ENCODE measurements around the gene S100A5. TPM values are rescaled to one million over a fixed set of nuclear protein-coding genes. Genes with fewer than 3 reads are reported as not detected.

The S100A5 gene
- polyA plus RNA-seq, 2 of the 4 experiments (the other 2 are of a cell fraction) = 0.45 to 0.68 TPM

- TF ChIP-seq MAX (IDR thresholded peaks at IDR 0.05) = peak; percentile 76
- no peak for TF ChIP-seq BCL3 (IDR thresholded peaks at IDR 0.05)
Measured at GRCh38 chr1:153509729-153510354, 30.9 kb downstream of the S100A5 start (continued).

- 77% methylated on average over 3 of the region's 3 CpGs for WGBS (ENCODE audit: missing lambda C conversion rate)
- ATAC-seq = no peak
- DNase-seq (ENCODE audit: low read depth in 1 of 2, low spot score in 1 of 2) = no peak
- no peak overlapping the region for H3K4me3 ChIP-seq
- H3K4me1 ChIP-seq = peaks cover 40% of the 10 kb centered on the region
- CTCF ChIA-PET = interaction anchor here (0.7 to 13.0 kb wide), 21 partner anchors 9 to 435 kb away, joined by 3 to 273 read pairs (median 6); partner anchors contain the start of genes S100A2, S100A6 and S100A9
- FAIRE-seq = no peak
- H3K9me3 ChIP-seq = no peaks in the 10 kb centered on the region
- POLR2A ChIA-PET = no interaction called here
- H3K4me2 ChIP-seq = no peak overlapping the region
- TF ChIP-seq PHF8 (IDR thresholded peaks at IDR 0.05; ENCODE audit: borderline replicate concordance, low read depth) = no peak
- TF ChIP-seq NPAS2 (CRISPR knock-in tag; IDR thresholded peaks at IDR 0.05; ENCODE audit: borderline replicate concordance) = no peak
- no peak for TF ChIP-seq EHF (CRISPR knock-in tag; IDR thresholded peaks at IDR 0.05)
- TF ChIP-seq SREBF2 (IDR thresholded peaks at IDR 0.05) = no peak
- TF ChIP-seq RAD21 (conservative IDR thresholded peaks at IDR 0.05 in 1 of 2, IDR thresholded peaks at IDR 0.05 in 1 of 2) = no peak
- no peak for TF ChIP-seq CTCF (IDR thresholded peaks at IDR 0.05)
- TF ChIP-seq RNF2 (IDR thresholded peaks at IDR 0.05; ENCODE audit: borderline replicate concordance, low read depth) = no peak
- TF ChIP-seq EHMT2 (IDR thresholded peaks at IDR 0.05; ENCODE audit: low read depth) = no peak
- TF ChIP-seq MYC (IDR thresholded peaks at IDR 0.05; ENCODE audit: borderline replicate concordance, low read length) = no peak
- no peak for TF ChIP-seq GATA3 (IDR thresholded peaks at IDR 0.05; ENCODE audit: borderline replicate concordance)
- no peak for TF ChIP-seq JUNB (IDR thresholded peaks at IDR 0.05)
- no peak for TF ChIP-seq RFX5 (IDR thresholded peaks at IDR 0.05)
- no peak for TF ChIP-seq CHD2 (IDR thresholded peaks at IDR 0.05; ENCODE audit: low read length, partially characterized antibody)
- TF ChIP-seq BCL3 (IDR thresholded peaks at IDR 0.05) = no peak
- no peak for TF ChIP-seq HMGXB4 (CRISPR knock-in tag; IDR thresholded peaks at IDR 0.05; ENCODE audit: borderline replicate concordance)
- no peak for TF ChIP-seq TFCP2L1 (CRISPR knock-in tag; IDR thresholded peaks at IDR 0.05)
- no peak for TF ChIP-seq ZFP36 (IDR thresholded peaks at IDR 0.05; ENCODE audit: borderline replicate concordance, partially characterized antibody)
- no peak for TF ChIP-seq ESRRA (IDR thresholded peaks at IDR 0.05; ENCODE audit: borderline replicate concordance, low read length)
- TF ChIP-seq KDM1A (IDR thresholded peaks at IDR 0.05; ENCODE audit: low read depth) = no peak
- peak overlapping the region in 1 of 2 experiments; percentile 87; a peak in 3 of 6 replicates for H3K27ac ChIP-seq
Measured at GRCh38 chr1:153509036-153509435, 31.7 kb downstream of the S100A5 start.
